Measurements from ENCODE around the gene CTDP1.

DNA sequence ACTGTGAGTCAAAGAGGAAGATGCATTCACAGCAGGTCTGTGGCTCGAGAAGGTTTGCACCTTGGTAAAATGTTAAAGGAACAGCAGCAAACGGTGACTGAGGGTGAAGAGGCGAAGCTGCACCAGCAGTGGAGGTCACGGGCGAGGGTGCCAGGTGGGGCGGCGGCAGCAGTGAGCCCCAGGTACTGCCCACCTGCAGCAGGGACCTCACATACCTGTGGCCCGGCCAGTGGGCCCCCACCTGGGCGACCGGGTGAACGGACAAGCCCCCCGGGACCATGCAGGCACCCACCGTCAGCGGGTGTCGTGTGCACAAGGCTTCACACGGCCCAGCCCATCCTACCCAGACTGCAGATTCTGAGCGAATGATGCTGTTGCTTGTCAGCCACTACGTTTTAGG lies 94.5 kb downstream of the CTDP1 start:
- TF ChIP-seq CTCF (IDR thresholded peaks at IDR 0.05) (no peak), POLR2A (IDR thresholded peaks at IDR 0.05) (no peak)

Data from lower leg skin (tissue), 3 donors.